Measurements from ENCODE around the gene NT5C.
"Not testable (repeated sequence)": the region's sequence is repeated elsewhere in the genome, so short reads cannot be mapped to it uniquely, and the experiment has no call there.

Gene NT5C

DNA sequence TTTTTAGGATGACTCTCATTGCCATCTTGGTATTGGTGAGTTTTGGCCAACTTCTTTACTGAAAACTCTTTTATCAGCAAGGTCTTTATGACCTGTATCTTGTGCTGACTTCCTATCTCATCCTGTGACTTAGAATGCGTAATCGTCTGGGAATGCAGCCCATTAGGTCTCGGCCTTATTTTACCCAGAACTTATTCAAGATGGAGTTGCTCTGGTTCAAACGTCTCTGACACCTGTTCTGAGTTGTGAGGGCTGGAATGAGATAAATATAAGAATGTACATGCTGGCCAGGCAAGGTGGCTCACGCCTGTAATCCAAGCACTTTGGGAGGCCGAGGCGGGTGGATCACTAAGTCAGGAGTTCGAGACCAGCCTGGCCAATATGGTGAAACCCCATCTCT is 26.9 kb upstream of the NT5C start:
- H3K4me3 ChIP-seq (ENCODE audit: low read depth, low read length); H3K36me3 ChIP-seq (ENCODE audit: control insufficient read depth, insufficient read depth, low read length); H3K9me3 ChIP-seq (ENCODE audit: control insufficient read depth, insufficient read depth, low read depth, low read length); H3K27ac ChIP-seq (ENCODE audit: low read depth, low read length); H3K27me3 ChIP-seq (ENCODE audit: control insufficient read depth, insufficient read depth, low read length); H3K9ac ChIP-seq (ENCODE audit: low read length): not testable (repeated sequence)
- H3K4me1 ChIP-seq (ENCODE audit: control insufficient read depth, insufficient read depth, low read length): peaks cover 11% of the 10 kb centered on the region

- no peaks in the 10 kb centered on the region for H3K9me3 ChIP-seq (ENCODE audit: control insufficient read depth, insufficient read depth, low read depth, low read length)
- peak overlapping the region; percentile 50 for H3K4me3 ChIP-seq (ENCODE audit: low read depth, low read length)
- H3K27me3 ChIP-seq (ENCODE audit: control insufficient read depth, insufficient read depth, low read length): no peaks in the 10 kb centered on the region
- peak overlapping the region; percentile 74 for H3K27ac ChIP-seq (ENCODE audit: low read depth, low read length)
- H3K9ac ChIP-seq (ENCODE audit: low read length): peak overlapping the region; percentile 81
- H3K36me3 ChIP-seq (ENCODE audit: control insufficient read depth, insufficient read depth, low read length): no peaks in the 10 kb centered on the region; the same call in 1 of the 2 replicates
- H3K4me1 ChIP-seq (ENCODE audit: control insufficient read depth, insufficient read depth, low read length): peaks cover 18% of the 10 kb centered on the region
Measured at GRCh38 chr17:75155191-75155601, 23.7 kb upstream of the NT5C start.

DNA sequence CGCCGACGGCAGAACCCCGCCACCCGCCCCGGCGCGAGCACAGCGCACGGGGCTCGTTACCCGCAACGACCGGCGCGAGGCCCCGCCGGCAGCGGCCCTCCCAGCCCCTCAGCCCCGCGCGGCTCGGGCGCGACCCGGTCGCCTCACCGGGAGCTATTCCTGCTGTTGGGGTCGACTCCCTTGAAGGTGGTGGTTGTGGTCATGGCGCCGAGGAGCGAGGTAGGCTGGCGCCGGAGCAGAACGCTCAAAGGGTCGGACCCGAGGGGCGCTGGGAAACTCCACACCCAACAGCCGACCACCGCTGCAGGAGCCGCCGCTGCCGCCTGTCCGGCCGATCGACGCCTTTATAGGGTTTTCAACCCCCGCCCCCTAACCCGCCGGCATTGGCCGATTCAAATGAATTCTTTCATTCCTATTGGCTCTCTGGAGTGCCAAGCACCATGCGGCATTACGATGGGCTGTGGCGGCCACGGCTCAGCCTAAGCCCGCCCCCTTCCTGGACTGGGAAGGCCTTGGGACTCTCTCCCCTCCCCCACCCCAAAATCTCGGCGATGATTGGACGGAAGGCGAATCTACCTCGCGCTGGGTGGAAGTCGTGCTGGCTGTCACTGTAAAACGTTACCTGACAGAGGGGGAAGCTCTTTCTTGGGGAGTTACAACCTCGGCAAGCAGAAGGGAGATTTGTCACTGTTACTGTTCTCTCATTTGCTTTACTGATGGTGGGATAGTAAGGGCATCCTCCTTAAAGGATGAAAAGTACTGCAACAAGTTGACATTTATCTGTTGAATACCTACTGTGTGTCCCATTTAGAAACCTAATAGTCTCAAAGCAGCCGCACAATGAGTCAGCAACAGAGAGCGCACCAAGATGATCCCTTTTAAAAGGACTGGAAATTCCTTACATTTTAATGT is 22.9 kb upstream of the NT5C start, which contains the start of gene JPT1:
TSS of gene JPT1 (minus strand) at position 318 of the 912 bp plus-strand sequence. CDS start at position 203, 115 bp downstream.
- Histone ChIP-seq H3K9ac (ENCODE audit: low read length) (peak within 1 kb of the TSS; percentile 90), H3K4me1 (ENCODE audit: control insufficient read depth, insufficient read depth, low read length) (peaks cover 18% of the 10 kb centered on the region), H3K36me3 (ENCODE audit: control insufficient read depth, insufficient read depth, low read length) (peaks cover 5% of the 10 kb centered on the region), H3K9me3 (ENCODE audit: control insufficient read depth, insufficient read depth, low read depth, low read length) (no peaks in the 10 kb centered on the region), H3K27me3 (ENCODE audit: control insufficient read depth, insufficient read depth, low read length) (no peaks in the 10 kb centered on the region), H3K4me3 (ENCODE audit: low read depth, low read length) (peak within 1 kb of the TSS; percentile 79), H3K27ac (ENCODE audit: low read depth, low read length) (peak within 1 kb of the TSS; percentile 74)

GRCh38 chr17:75153780-75154194 is 22.2 kb upstream of the NT5C start:
- H3K27ac ChIP-seq (ENCODE audit: low read depth, low read length): peak overlapping the region; percentile 74; the same call in 1 of the 2 replicates

DNA sequence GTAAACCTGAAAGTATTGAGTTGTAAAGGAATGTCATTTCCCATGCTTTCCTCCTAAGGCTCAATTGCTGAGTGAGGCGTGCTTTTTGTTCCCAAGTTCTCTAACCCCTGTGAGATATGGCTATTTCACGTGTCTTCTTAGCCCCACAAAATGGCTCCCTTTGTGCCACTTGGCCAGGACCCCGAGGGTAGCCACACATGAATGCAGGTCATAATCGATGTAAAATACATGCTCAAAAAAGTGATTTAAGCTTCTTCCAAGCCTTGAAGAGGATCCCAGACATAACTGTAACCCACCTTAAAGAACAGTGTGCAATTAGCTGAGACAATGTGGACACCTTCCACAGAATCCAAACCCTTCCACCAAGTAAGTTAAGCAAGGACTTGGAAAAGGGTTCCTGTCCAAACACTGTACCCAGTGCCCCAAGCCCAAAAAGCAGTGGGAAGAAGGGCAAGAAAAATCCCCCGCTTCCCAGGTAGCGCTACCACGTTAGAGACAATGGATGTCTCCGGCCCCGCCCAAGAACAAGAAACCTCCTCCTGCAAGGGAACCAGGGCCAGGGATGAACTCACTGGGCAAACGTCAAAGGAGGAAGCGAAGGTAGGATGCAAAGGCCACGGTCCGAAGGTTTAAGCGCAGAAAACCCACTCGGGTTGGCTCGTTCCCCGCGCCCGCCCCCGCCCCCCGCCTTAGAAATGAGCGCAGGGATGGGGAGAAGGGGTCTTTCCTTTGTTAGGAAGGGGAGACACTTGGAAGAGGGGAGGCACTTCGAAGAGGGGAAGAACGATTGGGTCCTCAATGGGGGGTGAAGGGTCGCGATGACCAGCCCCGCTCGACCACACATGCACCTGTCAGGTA is 21.6 kb upstream of the NT5C start:
- no peaks in the 10 kb centered on the region for H3K27me3 ChIP-seq (ENCODE audit: control insufficient read depth, insufficient read depth, low read length)

More at GRCh38 chr17:75153780-75154194, 22.2 kb upstream of the NT5C start:
- Histone ChIP-seq H3K9me3 (ENCODE audit: control insufficient read depth, insufficient read depth, low read depth, low read length) (no peaks in the 10 kb centered on the region), H3K27me3 (ENCODE audit: control insufficient read depth, insufficient read depth, low read length) (no peaks in the 10 kb centered on the region), H3K9ac (ENCODE audit: low read length) (peak overlapping the region; percentile 90), H3K4me3 (ENCODE audit: low read depth, low read length) (peak overlapping the region; percentile 79), H3K4me1 (ENCODE audit: control insufficient read depth, insufficient read depth, low read length) (peaks cover 18% of the 10 kb centered on the region), H3K36me3 (ENCODE audit: control insufficient read depth, insufficient read depth, low read length) (peaks cover 8% of the 10 kb centered on the region)

GRCh38 chr17:75152523-75152921 is 21.0 kb upstream of the NT5C start:
- Histone ChIP-seq H3K27ac (ENCODE audit: low read depth, low read length) (no peak overlapping the region), H3K4me1 (ENCODE audit: control insufficient read depth, insufficient read depth, low read length) (peaks cover 18% of the 10 kb centered on the region), H3K9ac (ENCODE audit: low read length) (peak overlapping the region; percentile 90), H3K27me3 (ENCODE audit: control insufficient read depth, insufficient read depth, low read length) (no peaks in the 10 kb centered on the region), H3K4me3 (ENCODE audit: low read depth, low read length) (peak overlapping the region; percentile 79), H3K9me3 (ENCODE audit: control insufficient read depth, insufficient read depth, low read depth, low read length) (no peaks in the 10 kb centered on the region), H3K36me3 (ENCODE audit: control insufficient read depth, insufficient read depth, low read length) (peaks cover 21% of the 10 kb centered on the region)

More for the DNA sequence above, 21.6 kb upstream of the NT5C start:
- Histone ChIP-seq H3K9me3 (ENCODE audit: control insufficient read depth, insufficient read depth, low read depth, low read length) (no peaks in the 10 kb centered on the region), H3K27ac (ENCODE audit: low read depth, low read length) (peak overlapping the region; percentile 74; the same call in 1 of the 2 replicates), H3K36me3 (ENCODE audit: control insufficient read depth, insufficient read depth, low read length) (peaks cover 15% of the 10 kb centered on the region), H3K9ac (ENCODE audit: low read length) (peak overlapping the region; percentile 90), H3K4me1 (ENCODE audit: control insufficient read depth, insufficient read depth, low read length) (peaks cover 18% of the 10 kb centered on the region), H3K4me3 (ENCODE audit: low read depth, low read length) (peak overlapping the region; percentile 79)

DNA sequence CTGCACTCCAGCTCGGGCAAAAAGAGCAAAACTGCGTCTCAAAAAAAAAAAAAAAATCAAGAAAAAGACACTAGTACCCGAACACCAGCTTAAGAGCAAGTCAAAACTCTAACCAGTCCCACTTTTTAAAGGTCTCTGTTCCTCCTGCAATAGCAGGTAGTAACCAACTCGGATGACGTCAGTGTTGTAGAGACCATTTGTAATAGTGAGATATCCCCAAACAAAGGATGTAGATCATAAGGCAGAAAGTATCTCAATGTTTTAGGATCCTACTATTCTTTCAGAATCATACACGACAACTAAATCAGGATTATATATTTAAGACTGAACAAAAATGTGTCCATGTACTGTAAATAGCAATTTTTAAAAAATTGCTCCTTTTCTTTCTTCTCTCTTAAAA is 20.4 kb upstream of the NT5C start:
- H3K9ac ChIP-seq (ENCODE audit: low read length): peak overlapping the region; percentile 90
- peaks cover 18% of the 10 kb centered on the region for H3K4me1 ChIP-seq (ENCODE audit: control insufficient read depth, insufficient read depth, low read length)
- H3K27ac ChIP-seq (ENCODE audit: low read depth, low read length): no peak overlapping the region
- H3K4me3 ChIP-seq (ENCODE audit: low read depth, low read length): peak overlapping the region; percentile 79
- H3K9me3 ChIP-seq (ENCODE audit: control insufficient read depth, insufficient read depth, low read depth, low read length): no peaks in the 10 kb centered on the region
- H3K36me3 ChIP-seq (ENCODE audit: control insufficient read depth, insufficient read depth, low read length): peaks cover 27% of the 10 kb centered on the region
- H3K27me3 ChIP-seq (ENCODE audit: control insufficient read depth, insufficient read depth, low read length): no peaks in the 10 kb centered on the region

- H3K9me3 ChIP-seq (ENCODE audit: control insufficient read depth, insufficient read depth, low read depth, low read length): no peaks in the 10 kb centered on the region
- no peak overlapping the region for H3K9ac ChIP-seq (ENCODE audit: low read length)
- no peak overlapping the region for H3K27ac ChIP-seq (ENCODE audit: low read depth, low read length)
- peaks cover 66% of the 10 kb centered on the region for H3K36me3 ChIP-seq (ENCODE audit: control insufficient read depth, insufficient read depth, low read length)
- H3K4me1 ChIP-seq (ENCODE audit: control insufficient read depth, insufficient read depth, low read length): peaks cover 7% of the 10 kb centered on the region
- H3K4me3 ChIP-seq (ENCODE audit: low read depth, low read length): no peak overlapping the region
- H3K27me3 ChIP-seq (ENCODE audit: control insufficient read depth, insufficient read depth, low read length): no peaks in the 10 kb centered on the region
Measured at GRCh38 chr17:75147878-75148546, 16.5 kb upstream of the NT5C start.

GRCh38 chr17:75146592-75146991 is 15.1 kb upstream of the NT5C start:
- Histone ChIP-seq H3K4me3 (ENCODE audit: low read depth, low read length) (no peak overlapping the region), H3K9ac (ENCODE audit: low read length) (no peak overlapping the region), H3K27me3 (ENCODE audit: control insufficient read depth, insufficient read depth, low read length) (no peaks in the 10 kb centered on the region), H3K36me3 (ENCODE audit: control insufficient read depth, insufficient read depth, low read length) (peaks cover 79% of the 10 kb centered on the region), H3K27ac (ENCODE audit: low read depth, low read length) (no peak overlapping the region), H3K4me1 (ENCODE audit: control insufficient read depth, insufficient read depth, low read length) (no peaks in the 10 kb centered on the region), H3K9me3 (ENCODE audit: control insufficient read depth, insufficient read depth, low read depth, low read length) (no peaks in the 10 kb centered on the region)

DNA sequence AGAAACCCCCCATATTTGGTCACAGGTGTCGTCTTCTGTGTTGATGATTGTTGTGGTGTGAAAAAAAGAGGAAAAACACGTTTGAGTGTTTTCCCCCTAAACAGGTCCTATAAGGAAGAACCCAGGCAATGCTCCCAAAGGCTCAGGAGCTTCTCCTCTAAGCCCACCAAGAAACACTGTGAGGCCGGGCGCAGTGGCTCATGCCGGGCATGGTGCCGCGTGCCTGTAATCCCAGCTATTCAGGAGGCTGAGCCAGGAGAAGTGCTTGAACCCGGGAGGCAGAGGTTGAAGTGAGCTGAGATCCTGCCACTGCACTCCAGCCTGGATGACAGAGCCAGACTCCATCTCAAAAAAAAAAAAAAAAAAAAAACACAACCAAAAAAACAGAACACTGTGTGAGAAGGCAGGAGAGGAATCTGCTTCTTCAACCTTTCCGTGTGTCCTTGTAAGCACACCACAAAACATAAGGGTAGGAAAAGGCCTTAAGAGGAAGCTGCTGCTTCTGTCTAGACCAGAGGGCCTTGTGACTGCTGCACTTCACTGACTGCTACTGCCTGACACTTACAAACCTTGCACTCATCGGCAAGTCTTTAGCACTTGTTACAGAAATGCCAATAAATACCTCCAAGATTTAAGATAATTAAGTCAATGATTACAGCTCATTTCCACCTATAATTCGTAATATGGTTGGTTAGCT is 13.4 kb upstream of the NT5C start:
- H3K27ac ChIP-seq (ENCODE audit: low read depth, low read length): no peak overlapping the region
- no peak overlapping the region for H3K4me3 ChIP-seq (ENCODE audit: low read depth, low read length)
- H3K27me3 ChIP-seq (ENCODE audit: control insufficient read depth, insufficient read depth, low read length): no peaks in the 10 kb centered on the region
- no peak overlapping the region for H3K9ac ChIP-seq (ENCODE audit: low read length)
- H3K36me3 ChIP-seq (ENCODE audit: control insufficient read depth, insufficient read depth, low read length): peaks cover 94% of the 10 kb centered on the region
- H3K4me1 ChIP-seq (ENCODE audit: control insufficient read depth, insufficient read depth, low read length): no peaks in the 10 kb centered on the region
- no peaks in the 10 kb centered on the region for H3K9me3 ChIP-seq (ENCODE audit: control insufficient read depth, insufficient read depth, low read depth, low read length)
